GM19438 (cell line): ENCODE results near the gene ENTPD6.
"Not testable (repeated sequence)": the region's sequence is repeated elsewhere in the genome, so short reads cannot be mapped to it uniquely, and the experiment has no call there.

Experiments used
- ATAC-seq: cut with Tn5 transposase; IDR thresholded peaks from one replicate; pipeline ENCODE4 v1.9.1; 2021; ENCODE audit warnings: low read depth; ENCODE audit not compliant: unreplicated experiment

The ENTPD6 gene

DNA sequence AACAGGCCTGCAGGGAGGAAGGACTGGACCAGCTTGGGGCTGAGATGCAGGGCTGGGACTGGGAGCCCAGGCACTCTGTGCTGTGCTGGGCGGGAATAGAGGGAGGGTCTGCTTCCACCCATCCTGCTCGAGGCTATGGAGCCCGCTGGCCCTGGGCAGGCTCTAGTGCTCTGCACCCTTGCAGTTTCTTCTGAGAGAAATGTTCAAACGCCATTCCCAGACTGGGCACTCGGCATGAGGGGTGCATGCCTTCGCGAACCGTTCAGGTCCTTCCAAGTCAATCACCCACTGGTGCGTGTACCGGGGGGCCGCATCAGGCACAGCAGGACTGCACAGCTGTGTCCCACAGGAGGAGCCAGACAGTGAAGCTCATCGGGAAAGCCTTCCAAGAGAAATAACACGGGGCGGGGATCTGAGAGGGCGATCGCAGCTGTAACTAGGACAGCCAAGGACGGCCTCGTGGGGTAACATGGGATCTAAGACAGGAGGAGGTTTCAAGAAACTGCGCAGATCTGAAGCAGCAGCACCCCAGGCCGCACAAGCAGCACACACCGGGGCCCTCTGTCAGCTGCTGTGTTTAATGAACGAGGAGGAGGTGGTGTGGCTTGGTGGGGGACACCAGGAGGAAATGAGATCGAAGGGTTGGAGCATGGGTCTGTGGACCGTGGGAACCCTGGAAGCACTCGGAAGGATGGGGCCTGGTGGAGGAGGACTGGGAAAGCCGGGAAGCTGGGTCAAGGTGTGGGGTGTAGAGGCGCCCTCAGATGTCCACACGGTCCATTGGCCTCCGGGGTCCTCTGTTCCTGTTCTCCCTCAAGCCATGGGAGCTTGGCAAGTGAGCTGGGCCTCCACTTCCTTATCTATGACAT is 26.3 kb downstream of the ENTPD6 start:
- no peak for ATAC-seq

DNA sequence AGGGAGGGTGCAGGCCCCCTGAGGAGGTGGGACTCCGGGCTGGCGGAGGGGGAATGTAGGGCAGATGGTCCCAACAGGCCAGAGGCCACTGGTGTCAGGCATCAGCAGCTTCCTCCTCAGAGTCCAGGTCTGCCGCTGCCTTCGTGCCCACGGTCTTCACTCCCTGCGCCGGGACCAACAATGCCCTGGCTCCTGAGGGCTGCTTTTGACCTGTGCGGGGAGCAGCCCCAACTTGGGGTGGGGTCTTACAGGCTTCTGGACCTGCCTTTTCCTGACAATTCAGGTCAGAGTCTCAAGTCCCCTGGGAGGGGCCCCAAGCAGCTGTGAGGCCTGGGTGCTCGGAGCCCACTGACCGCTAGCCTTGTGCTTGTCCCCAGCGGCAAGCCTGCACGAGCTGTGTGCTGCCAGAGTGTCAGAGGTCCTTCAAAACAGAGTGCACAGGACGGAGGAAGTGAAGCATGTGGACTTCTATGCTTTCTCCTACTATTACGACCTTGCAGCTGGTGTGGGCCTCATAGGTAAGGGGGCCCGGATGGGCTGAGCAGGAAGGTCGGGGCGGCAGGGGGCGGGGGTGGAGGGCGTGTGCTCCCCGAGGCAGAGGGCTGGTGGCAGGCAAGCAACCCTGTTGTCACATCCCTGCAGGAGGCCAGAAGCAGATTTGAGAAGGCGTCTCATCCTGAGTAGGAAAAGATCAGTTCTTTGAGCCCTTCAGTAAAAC is 27.1 kb downstream of the ENTPD6 start:
- ATAC-seq: no peak

DNA sequence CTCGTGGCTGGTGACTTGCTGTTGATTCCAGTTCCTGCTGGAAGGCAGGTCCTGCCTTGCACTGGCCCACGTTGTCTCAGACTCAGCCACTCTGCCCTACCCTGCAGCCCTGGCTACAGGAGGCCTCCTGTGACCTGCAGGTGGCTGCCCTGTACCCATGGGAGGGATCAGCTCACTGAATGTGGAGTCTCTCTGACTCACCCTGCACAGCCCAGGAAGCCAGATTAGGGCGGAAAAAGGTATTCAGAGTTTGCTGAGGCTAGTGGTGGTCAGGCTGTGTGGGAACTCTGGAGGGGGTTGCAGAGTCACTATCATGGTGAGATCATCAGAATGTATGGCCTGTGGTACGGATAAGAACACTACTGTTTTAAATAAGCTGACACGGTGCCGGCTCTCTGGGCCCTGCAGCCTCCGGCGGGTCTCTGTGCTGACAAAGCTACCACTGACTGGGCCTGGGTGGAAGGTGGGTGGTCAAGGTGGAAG is 27.7 kb downstream of the ENTPD6 start:
- no peak for ATAC-seq

DNA sequence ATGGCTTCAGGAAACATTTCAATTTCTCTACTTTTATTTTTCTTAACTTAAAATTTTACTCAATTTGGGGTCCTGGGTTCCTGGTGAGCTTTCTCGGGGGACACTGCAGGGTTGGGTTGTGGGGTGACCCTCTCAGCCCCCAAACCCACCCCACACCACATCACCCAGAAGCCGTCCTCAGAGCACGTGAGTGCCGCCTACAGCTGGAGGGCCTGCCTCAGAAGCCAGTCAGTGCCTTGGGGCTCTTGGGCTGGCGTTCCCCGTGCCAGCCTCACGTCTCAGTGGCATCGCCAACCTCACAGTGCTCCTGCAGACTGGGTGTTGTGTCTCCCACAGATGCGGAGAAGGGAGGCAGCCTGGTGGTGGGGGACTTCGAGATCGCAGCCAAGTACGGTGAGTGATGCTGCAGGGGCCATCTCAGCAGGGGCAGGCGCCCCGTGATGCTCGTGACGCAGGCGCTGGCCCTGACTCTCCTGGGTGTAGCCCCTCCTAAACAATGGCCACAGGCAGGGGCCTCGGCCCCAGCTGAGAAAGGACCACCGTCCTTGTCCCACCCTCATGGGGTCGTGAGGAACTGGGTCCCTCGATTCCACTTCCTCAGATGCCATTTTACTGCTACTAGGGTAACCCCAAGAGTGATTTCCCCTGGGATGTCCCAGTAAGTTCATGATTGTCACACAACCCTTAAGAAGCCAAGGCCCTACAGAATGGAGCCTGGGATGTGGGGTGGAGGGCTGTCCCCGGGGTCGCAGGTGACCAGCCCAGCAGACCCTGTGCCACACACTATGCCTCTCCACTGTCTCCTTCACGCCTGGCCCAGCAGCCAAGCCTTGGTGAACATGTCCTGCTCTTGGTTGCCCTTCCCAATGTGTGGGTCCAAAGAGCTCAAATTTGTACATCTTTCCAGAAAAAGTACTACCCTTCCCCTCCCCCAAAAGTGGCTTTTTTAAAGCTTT is 28.5 kb downstream of the ENTPD6 start:
- ATAC-seq: no peak

DNA sequence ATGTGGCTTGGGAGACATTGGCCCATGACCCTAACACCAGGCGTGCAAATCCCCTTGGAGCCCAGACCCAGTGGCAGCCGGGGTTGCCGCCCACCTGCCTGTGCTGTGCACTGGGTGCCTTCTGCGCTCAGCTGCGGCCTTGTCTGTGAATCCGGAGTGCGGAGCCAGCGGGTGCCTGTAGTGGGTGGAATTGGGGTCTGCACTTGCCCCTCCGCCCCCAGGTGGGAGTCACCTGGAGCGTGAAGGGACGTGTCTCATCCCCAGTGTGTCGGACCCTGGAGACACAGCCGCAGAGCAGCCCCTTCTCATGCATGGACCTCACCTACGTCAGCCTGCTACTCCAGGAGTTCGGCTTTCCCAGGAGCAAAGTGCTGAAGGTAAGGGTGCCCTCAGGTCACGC is 29.4 kb downstream of the ENTPD6 start:
- ATAC-seq: no peak

DNA sequence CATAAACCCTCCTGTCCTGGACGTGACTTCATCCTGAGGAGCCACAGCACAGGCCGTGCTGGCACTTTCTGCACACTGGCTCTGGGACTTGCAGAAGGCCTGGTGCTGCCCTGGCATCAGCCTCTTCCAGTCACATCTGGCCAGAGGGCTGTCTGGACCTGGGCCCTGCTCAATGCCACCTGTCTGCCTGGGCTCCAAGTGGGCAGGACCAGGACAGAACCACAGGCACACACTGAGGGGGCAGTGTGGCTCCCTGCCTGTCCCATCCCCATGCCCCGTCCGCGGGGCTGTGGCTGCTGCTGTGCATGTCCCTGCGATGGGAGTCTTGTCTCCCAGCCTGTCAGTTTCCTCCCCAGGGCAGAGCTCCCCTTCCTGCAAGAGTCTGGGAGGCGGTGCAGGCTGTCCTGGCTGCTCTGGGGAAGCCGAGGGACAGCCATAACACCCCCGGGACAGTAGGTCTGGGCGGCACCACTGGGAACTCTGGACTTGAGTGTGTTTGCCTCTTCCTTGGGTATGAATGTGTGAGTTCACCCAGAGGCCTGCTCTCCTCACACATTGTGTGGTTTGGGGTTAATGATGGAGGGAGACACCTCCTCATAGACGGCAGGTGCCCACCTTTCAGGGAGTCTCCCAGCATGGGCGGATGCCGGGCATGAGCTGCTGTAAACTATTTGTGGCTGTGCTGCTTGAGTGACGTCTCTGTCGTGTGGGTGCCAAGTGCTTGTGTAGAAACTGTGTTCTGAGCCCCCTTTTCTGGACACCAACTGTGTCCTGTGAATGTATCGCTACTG is 30.3 kb downstream of the ENTPD6 start:
- no peak for ATAC-seq

DNA sequence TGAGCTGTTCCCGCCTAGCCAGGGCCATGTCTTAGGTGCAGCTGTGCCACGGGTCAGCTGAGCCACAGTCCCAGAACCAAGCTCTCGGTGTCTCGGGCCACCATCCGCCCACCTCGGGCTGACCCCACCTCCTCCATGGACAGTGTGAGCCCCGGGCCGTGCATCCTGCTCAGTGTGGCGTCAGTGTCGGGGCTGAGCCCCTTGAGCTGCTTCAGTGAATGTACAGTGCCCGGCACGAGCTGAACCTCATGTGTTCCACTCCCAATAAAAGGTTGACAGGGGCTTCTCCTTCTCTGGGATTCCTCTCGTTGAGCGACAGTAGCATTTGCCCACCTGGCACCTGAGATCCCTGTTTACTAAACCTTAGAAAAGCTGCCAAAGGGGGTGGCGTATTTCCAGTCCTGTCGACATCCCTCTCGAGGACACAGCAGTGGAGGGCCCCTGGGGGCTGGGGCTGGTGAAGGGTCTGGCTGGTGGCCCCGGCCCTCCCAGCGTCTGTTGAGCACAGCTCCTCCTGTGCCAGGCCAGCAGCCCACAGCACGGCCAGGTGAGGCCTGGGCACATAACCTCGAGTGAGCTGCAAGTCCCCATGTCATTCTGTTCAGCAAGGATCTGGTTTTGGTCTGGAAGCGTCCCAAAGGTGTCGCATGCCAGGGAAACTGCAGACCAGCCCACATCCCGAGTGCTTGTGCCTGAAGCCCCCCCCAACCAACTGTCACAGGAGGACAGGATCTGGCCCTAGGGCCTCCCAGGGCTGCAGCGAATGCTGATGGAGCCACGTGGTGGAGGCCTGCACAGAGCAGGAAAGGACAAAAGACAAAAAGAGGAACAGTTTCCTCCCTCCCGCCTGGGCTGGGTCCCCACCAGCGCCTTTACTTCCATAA is 31.2 kb downstream of the ENTPD6 start:
- ATAC-seq: no peak

DNA sequence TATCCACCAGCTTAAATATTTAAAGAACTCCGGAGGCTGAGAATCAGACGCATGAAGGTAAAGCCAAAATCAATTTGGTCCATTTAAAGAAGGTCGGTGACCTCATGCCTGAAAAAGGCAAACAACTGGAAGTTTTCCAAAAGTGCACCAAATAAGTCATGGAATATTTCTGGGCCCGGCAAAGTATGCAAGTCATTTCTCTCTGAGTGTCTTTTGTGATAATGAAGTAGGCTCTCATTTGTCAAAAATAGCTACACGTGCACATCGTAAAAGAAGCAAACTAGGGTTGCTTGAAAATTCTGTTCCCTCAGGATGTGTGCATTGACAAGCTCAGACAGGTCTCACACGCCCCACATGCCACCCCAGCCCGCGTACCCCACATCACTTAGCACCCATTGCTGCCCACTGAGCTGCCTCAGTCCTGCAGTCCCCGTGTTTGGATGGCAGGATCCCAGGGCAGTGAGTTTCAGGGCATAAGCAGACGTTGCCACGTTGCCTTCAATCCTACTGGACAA is 31.9 kb downstream of the ENTPD6 start:
- no peak for ATAC-seq

DNA sequence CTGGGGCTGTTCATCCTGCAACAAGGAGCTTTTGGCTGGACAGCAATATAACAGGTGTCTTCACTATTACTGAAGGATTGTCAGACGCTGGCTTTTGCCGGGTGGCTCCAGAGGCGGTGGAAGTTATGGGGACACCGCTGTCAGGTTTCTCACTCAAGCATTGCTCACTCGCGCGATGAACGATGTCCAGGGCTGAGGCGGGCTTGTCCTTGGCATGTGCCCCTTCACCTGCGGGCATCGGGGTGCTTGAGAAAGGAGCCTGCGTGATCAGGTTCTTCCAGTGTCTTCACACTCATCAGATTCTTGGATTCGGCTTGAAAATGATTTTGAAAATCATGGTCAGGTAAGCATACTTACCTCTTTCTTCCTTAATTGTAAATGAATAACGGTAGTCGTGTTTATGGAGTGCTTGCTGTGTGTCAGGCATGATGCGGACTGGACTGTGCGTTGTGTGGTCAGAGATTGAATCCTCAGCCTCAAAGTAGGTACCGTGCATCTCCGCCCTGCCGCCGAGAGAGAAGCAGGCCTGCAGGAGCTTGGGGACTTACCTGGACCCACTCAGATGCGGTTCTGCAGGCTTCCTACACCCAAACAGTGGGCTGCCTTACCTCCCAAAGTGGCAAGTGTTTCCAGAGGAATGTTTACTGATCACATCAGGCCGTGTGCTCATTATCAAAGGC is 34.1 kb downstream of the ENTPD6 start:
- ATAC-seq: no peak

DNA sequence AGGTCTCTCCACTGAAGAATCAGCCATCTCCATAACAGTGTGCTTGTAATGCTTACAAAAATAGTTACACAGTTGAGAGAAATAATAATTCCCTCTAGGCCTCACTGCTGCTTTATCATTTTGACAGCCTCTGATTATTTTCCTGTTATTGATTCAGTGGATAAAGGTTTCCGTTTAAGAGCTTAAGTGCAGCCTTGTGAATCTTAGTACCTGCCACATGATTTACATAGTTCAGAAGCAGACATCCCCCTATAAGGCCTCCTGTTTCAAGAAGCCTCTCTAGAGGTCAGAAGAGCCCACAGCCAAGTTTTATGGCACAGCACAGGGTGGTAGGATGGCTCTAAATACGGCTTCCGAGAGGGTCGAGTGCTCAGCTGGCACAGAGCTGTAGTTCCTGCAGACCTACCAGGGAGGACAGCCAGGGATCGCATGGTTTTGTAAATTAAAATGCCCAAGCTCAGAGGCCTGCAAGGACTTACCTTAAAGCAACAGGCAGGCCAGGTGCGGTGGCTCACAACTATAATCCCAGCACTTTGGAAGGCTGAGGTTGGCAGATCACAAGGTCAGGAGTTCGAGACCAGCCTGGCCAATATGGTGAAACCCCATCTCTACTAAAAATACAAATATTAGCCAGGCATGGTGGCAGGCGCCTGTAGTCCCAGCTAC is 34.8 kb downstream of the ENTPD6 start:
- ATAC-seq: no peak

DNA sequence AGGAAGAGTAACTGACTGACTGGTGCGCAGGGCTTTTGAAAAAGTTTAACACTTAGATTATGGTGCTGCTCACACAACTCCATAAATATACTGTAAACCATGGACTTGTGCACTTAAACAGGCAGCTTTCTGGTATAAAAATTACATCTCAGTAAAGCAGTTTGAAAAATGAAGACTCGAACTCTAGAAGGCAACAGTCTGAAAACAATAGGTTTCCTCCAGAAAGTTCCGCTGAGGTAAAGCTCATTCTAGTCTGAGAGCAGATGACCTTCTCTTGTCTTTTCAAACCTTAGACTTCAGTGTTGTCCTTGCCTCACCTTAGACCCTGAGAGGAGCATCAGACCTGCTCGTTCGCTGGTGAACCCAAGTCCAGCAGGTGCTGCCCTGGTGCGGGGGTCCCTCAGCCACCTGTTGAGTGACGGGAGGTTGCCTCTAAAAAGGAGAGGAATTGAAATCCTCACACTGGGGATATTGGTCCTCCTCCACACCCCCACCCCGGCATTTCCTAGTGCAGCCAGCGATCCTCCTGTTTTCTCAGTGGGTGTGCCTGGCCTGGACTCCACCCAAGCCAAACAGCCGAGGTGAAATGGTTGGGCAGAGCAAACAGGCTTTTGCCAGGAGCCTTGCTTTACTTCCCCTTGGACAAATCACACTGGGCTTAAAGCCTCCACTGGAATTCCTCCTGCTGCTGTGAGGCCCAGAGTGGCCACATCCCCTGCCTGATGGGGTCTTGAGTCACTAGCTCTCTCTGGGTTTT is 37.7 kb downstream of the ENTPD6 start:
- ATAC-seq: no peak

DNA sequence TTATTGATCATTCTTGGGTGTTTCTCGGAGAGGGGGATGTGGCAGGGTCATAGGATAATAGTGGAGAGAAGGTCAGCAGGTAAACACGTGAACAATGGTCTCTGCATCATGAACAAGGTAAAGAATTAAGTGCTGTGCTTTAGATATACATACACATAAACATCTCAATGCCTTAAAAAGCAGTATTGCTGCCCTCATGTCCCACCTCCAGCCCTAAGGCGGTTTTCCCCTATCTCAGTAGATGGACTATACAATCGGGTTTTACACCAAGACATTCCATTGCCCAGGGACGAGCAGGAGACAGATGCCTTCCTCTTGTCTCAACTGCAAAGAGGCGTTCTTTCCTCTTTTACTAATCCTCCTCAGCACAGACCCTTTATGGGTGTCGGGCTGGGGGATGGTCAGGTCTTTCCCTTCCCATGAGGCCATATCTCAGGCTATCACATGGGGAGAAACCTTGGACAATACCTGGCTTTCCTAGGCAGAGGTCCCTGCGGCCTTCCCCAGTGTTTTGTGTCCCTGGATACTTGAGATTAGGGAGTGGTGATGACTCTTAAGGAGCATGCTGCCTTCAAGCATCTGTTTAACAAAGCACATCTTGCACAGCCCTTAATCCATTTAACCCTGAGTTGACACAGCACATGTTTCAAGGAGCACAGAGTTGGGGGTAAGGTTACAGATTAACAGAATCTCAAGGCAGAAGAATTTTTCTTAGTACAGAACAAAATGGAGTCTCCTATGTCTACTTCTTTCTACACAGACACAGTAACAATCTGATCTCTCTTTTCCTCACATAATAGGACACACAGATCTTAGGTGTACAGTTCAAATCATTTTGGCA is 38.7 kb downstream of the ENTPD6 start:
- not testable (repeated sequence) for ATAC-seq

DNA sequence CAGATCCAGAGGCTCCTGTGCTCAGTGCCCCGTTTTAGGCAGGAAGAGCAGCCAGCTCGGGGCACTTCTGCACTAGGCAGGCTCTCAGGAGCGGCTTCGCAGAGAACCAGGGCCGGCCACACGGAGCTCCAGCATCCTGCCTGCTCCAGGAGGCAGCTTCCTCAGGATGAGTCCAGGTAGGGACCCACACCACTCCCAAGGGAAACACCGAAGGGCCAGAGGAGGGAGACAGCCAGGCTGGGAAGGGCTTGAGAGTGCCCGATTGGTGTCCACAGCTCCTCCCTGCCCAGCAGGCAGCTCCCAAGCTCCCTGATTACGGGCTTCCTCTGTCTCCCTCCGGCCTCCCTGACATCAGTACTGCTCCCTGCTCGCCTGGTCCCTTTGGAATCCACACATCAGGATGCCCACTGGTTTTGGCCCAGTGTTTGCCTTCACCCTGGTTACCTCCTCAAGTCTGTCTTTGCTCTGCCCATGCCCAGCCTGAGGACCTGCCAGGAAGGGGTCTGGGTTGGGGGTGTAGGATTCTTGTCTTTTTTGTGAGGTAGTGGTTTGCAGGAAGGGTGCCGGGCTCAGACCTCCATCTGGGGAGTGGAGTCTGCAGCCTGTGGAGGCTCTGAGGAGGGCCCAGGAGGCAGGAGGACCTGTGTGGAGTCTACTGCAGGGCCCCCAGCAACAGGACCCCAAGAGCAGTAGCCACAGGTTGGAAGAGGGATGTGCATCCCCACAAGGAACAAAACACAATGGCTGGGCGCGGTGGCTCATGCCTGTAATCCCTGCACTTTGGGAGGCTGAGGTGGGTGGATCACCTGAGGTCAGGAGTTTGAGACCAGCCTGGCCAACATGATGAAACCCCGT is 41.2 kb downstream of the ENTPD6 start:
- ATAC-seq: no peak

DNA sequence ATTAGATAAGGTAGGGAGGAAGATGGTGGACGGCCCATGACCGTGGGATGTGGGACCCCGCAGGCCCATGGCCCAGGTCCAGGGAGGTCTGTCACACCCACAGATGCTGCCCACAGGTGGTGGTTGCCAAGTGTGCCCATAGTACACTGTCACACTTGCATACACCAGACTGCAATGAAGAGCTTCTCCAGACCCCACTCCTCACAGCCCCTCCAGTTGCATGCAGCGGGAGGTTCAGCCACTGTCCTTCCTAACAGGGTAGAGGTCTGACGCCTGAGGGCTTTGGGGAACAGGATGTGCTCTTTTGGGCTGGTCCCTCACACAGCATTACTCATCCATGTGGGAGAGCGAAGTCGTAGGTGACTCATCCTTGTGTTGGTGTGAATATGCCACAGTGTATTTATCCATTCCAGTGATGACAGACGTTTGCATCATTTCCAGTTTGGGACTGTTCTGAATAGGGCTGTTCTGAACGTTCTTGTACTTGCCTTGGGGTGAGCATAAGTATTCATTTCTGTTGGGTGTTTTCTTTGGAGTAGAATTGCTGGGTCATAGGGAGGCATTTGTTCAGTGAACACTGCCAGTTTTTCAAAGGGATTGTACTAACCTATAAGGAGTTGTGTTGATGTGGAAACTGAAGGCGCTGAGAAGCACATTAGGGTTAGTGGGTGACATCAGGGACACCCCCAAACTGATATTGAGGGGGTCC is 42.3 kb downstream of the ENTPD6 start:
- ATAC-seq: no peak
